Endothelial cell of umbilical vein (primary cell): Measurements from ENCODE around the gene FILIP1. TPM values are rescaled to one million over a fixed set of nuclear protein-coding genes. Genes with fewer than 3 reads are reported as not detected.

Experiments
- BruUV-seq: library from RNA; stranded (reverse); fragments of 400-500 nt; replicated peaks from 2 replicates; lab custom pipeline; 2021; lab: Mats Ljungman, UMichigan
- CTCF ChIA-PET: fragments of 300-600, 350-600 bp; sonication (Branson Sonifier 250); formaldehyde crosslinking; loops from one replicate; lab custom pipeline; 2021; ENCODE audit warnings: antibody characterized with exemption, inconsistent platforms; lab: Charles Lee
- POLR2A ChIA-PET: fragments of 300-600, 350-600 bp; sonication (Branson Sonifier 250); formaldehyde crosslinking; loops from one replicate; lab custom pipeline; 2021; ENCODE audit warnings: antibody characterized with exemption, inconsistent platforms; lab: Charles Lee
- DNase-seq: peaks from one replicate; pipeline ENCODE4 v3.0.0-alpha.2; 2011; ENCODE audit warnings: low read depth, low spot score
- FAIRE-seq: peaks from 2 replicates; lab custom pipeline; 2011; peaks lifted over from hg19 to GRCh38; lab: Jason Lieb, UNC
- H2AFZ ChIP-seq: 2 replicates; pipeline ENCODE4 v1.6.0; 2012; ENCODE audit warnings: low read depth, low read length, control low read depth, inconsistent platforms
- H3K27ac ChIP-seq: 2 replicates; pipeline ENCODE4 v1.5.1; 2011; ENCODE audit warnings: low read depth, mild to moderate bottlenecking, control low read depth, low read length, moderate library complexity; ENCODE audit not compliant: insufficient read depth
- H3K27me3 ChIP-seq, 2 experiments: 2 replicates each; pipeline versions ENCODE4 v1.6.0 to v1.6.1; 2011; ENCODE audit warnings: low read length in 2 of 2, mixed read lengths in 1 of 2; ENCODE audit not compliant: control insufficient read depth in 2 of 2, insufficient read depth in 2 of 2
- H3K36me3 ChIP-seq, 2 experiments: 2 replicates in 1 of 2; 3 replicates in 1 of 2; pipeline ENCODE4 v1.5.1; 2011; ENCODE audit warnings: low read length in 2 of 2, mild to moderate bottlenecking in 1 of 2, moderate library complexity in 1 of 2; ENCODE audit not compliant: control insufficient read depth in 2 of 2, insufficient read depth in 2 of 2; ENCODE audit errors: extremely low read depth in 1 of 2
- H3K4me1 ChIP-seq: 3 replicates; pipeline ENCODE4 v1.5.1; 2011; ENCODE audit warnings: mild to moderate bottlenecking, low read length; ENCODE audit not compliant: control insufficient read depth, insufficient read depth; ENCODE audit errors: extremely low read depth
- H3K4me2 ChIP-seq: 2 replicates; pipeline ENCODE4 v1.6.1; 2011; ENCODE audit warnings: low read length, control low read depth, mixed read lengths; ENCODE audit not compliant: insufficient read depth
- H3K4me3 ChIP-seq, 3 experiments: fragments of 200-600 bp in 1 of 3; sonication (generic), shearing (Covaris generic) in 1 of 3; replicated peaks in 1 of 3; 2 replicates each; pipeline ENCODE4 v1.5.1; 2011 to 2016; ENCODE audit warnings: control low read depth in 3 of 3, low read length in 3 of 3, mild to moderate bottlenecking in 2 of 3, inconsistent platforms in 1 of 3, low read depth in 1 of 3, moderate library complexity in 1 of 3; ENCODE audit not compliant: insufficient read depth in 1 of 3
- H3K79me2 ChIP-seq: 2 replicates; pipeline ENCODE4 v1.6.0; 2012; ENCODE audit warnings: low read length, inconsistent platforms; ENCODE audit not compliant: control insufficient read depth, insufficient read depth
- H3K9ac ChIP-seq: replicated peaks from 2 replicates; pipeline ENCODE3; 2011; ENCODE audit warnings: low read length, control low read depth; ENCODE audit not compliant: insufficient read depth; ENCODE audit errors: extremely low read depth
- H3K9me1 ChIP-seq: replicated peaks from 3 replicates; pipeline ENCODE4 v1.6.0; 2011; ENCODE audit warnings: mild to moderate bottlenecking, low read length; ENCODE audit not compliant: control insufficient read depth, insufficient read depth; ENCODE audit errors: extremely low read depth
- H3K9me3 ChIP-seq: replicated peaks from 2 replicates; pipeline ENCODE4 v1.5.1; 2012; ENCODE audit warnings: low read length, inconsistent platforms; ENCODE audit not compliant: control insufficient read depth, insufficient read depth
- H4K20me1 ChIP-seq: replicated peaks from 2 replicates; pipeline ENCODE3; 2011; ENCODE audit warnings: mild to moderate bottlenecking, low read length; ENCODE audit not compliant: control insufficient read depth, insufficient read depth; ENCODE audit errors: extremely low read depth
- EZH2 ChIP-seq: IDR thresholded peaks from 2 replicates; pipeline ENCODE4 v1.6.1; 2012; ENCODE audit warnings: borderline replicate concordance, low read depth, mild to moderate bottlenecking, moderate library complexity, low read length, inconsistent platforms; ENCODE audit not compliant: severe bottlenecking
- FOS ChIP-seq: IDR thresholded peaks from 2 replicates; pipeline ENCODE4 v1.6.1; 2011; ENCODE audit warnings: mild to moderate bottlenecking, low read length, moderate library complexity, borderline replicate concordance; ENCODE audit not compliant: insufficient read depth
- GATA2 ChIP-seq: IDR thresholded peaks from 2 replicates; pipeline ENCODE4 v1.7.0; 2011; ENCODE audit warnings: low read depth, mild to moderate bottlenecking, moderate library complexity, mixed read lengths, low read length; ENCODE audit not compliant: insufficient read length, insufficient read depth
- JUN ChIP-seq: IDR thresholded peaks from 2 replicates; pipeline ENCODE4 v1.6.1; 2011; ENCODE audit warnings: borderline replicate concordance, low read depth; ENCODE audit not compliant: insufficient read length, insufficient read depth
- MYC ChIP-seq: IDR thresholded peaks from one replicate; pipeline ENCODE4 v1.6.1; 2011; ENCODE audit warnings: mild to moderate bottlenecking, low read depth, low read length
- POLR2A ChIP-seq: IDR thresholded peaks from 2 replicates; pipeline ENCODE4 v1.6.1; 2012; ENCODE audit warnings: low read depth, mild to moderate bottlenecking, control low read depth, low read length
- POLR2AphosphoS5 ChIP-seq: IDR thresholded peaks from 2 replicates; pipeline ENCODE4 v1.6.1; 2012; ENCODE audit warnings: low read depth, mild to moderate bottlenecking, control low read depth, low read length, moderate library complexity; ENCODE audit not compliant: insufficient read depth
- dilution Hi-C: fragments of 300-500 bp; cut with MboI; formaldehyde crosslinking; loops from one replicate; pipeline ENCODE4 v1.15.0; 2019; ENCODE audit warnings: low sequenced_read_pairs; ENCODE audit not compliant: extremely low pct_ligation_motif_present
- intact Hi-C: fragments of 100-400 bp; cut with micrococcal nuclease; formaldehyde crosslinking; loops from one replicate; pipeline ENCODE4 v1.10.0; 2022
- polyA plus RNA-seq, 4 experiments: library from polyadenylated mRNA; depleted of rRNA in 3 of 4; stranded (reverse) in 3 of 4; unstranded in 1 of 4; fragments of >200 nt; gene quantifications; 2 replicates each; pipeline versions ENCODE4 v1.2.1 to v1.2.3, GENCODE V29; 2011 to 2012; ENCODE audit warnings: missing spikeins in 1 of 4
- total RNA-seq: library from RNA; stranded (reverse); gene quantifications from 2 replicates; pipeline ENCODE4 v1.2.3, GENCODE V29; 2021
- TF ChIP-seq, protein P1 (sequence below): IDR thresholded peaks from 2 replicates; pipeline ENCODE4 v1.6.1; 2011; ENCODE audit not compliant: insufficient read depth, insufficient read length
- TF ChIP-seq, protein P2 (sequence below), 2 donors: IDR thresholded peaks; 1 replicate in 1 of 2; 2 replicates in 1 of 2; pipeline ENCODE4 v1.5.1; 2011; ENCODE audit warnings: low read length in 2 of 2, mild to moderate bottlenecking in 2 of 2, moderate library complexity in 2 of 2, control low read depth in 1 of 2, inconsistent platforms in 1 of 2, low read depth in 1 of 2; ENCODE audit not compliant: insufficient read depth in 1 of 2; ENCODE audit errors: extremely low read depth in 1 of 2

FILIP1 gene
- total and polyA plus RNA-seq, 2 donors (not counting 3 experiments of a cell fraction or from before 2014, with no cell fraction given), result 2.8 to 13.7 TPM

DNA sequence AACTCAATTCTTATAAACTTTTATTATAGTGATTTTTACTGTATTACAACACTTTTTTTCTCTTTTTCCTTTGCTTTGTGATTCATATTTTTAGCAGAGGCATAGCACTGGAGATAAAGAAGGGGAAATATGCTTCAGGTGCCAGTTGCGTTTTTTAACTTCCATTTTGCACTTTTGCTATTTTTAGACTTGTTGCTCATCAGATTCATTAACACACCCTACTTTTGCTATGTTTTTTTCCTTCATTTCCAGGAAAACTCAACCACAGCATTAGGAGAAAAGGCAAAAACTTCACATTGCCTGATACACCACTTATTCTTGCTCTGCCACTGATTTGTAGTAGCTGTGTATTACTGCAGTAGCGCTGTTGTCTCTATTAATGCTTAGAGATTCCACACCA is 201.0 kb downstream of the FILIP1 start:
- POLR2A ChIA-PET, result no interaction called here
- Histone ChIP-seq H3K9me1 (no peaks in the 10 kb centered on the region), H3K4me2 (no peak overlapping the region), H3K27me3 (no peaks in the 10 kb centered on the region), H4K20me1 (no peaks in the 10 kb centered on the region), H3K4me1 (no peaks in the 10 kb centered on the region), H3K9me3 (no peaks in the 10 kb centered on the region), H3K9ac (no peak overlapping the region), H3K79me2 (no peaks in the 10 kb centered on the region), H3K27ac (no peak overlapping the region), H2AFZ (no peak overlapping the region), H3K4me3 (no peak overlapping the region), H3K36me3 (no peaks in the 10 kb centered on the region)
- DNase-seq (no peak), FAIRE-seq (no peak)
- no TSS peak for BruUV-seq
- CTCF ChIA-PET, result no interaction called here
- dilution Hi-C loops (no loop called here), intact Hi-C loops (no loop called here)
- no peak for TF ChIP-seq POLR2A
- TF ChIP-seq, protein P1, sequence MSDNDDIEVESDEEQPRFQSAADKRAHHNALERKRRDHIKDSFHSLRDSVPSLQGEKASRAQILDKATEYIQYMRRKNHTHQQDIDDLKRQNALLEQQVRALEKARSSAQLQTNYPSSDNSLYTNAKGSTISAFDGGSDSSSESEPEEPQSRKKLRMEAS, result no peak
- TF ChIP-seq, protein P2, sequence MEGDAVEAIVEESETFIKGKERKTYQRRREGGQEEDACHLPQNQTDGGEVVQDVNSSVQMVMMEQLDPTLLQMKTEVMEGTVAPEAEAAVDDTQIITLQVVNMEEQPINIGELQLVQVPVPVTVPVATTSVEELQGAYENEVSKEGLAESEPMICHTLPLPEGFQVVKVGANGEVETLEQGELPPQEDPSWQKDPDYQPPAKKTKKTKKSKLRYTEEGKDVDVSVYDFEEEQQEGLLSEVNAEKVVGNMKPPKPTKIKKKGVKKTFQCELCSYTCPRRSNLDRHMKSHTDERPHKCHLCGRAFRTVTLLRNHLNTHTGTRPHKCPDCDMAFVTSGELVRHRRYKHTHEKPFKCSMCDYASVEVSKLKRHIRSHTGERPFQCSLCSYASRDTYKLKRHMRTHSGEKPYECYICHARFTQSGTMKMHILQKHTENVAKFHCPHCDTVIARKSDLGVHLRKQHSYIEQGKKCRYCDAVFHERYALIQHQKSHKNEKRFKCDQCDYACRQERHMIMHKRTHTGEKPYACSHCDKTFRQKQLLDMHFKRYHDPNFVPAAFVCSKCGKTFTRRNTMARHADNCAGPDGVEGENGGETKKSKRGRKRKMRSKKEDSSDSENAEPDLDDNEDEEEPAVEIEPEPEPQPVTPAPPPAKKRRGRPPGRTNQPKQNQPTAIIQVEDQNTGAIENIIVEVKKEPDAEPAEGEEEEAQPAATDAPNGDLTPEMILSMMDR (IDR thresholded peaks at IDR 0.05; ENCODE audit: extremely low read depth in 1 of 2, insufficient read depth in 1 of 2, low read depth in 1 of 2, low read length in 2 of 2), result no peak
- no peak for TF ChIP-seq JUN
- no peak for TF ChIP-seq GATA2

DNA sequence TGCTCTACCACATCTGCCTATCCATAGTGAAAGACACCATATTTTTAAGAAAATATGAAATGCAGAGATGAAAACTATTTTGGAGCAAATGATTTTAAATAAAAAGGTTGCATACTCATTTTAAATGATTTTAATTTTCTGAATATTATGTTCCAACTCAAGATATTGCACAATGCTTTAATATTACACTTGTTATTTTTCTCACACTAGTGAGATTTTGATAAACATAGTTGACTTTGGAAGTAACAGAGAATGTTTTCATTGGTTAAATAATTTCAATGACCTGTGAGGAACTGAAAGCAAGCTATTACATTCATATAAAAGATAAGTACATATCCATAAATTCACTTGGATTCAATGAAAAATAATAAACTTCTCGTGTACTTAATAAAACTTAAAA is 201.9 kb downstream of the FILIP1 start:
- Histone ChIP-seq H4K20me1 (no peaks in the 10 kb centered on the region), H2AFZ (no peak overlapping the region), H3K27me3 (no peaks in the 10 kb centered on the region), H3K4me1 (no peaks in the 10 kb centered on the region), H3K79me2 (no peaks in the 10 kb centered on the region), H3K27ac (no peak overlapping the region), H3K9me3 (no peaks in the 10 kb centered on the region), H3K9ac (no peak overlapping the region), H3K36me3 (no peaks in the 10 kb centered on the region), H3K4me2 (no peak overlapping the region), H3K9me1 (no peaks in the 10 kb centered on the region), H3K4me3 (no peak overlapping the region)
- ChIA-PET CTCF (no interaction called here), POLR2A (no interaction called here)
- DNase-seq (no peak), FAIRE-seq (no peak)
- no TSS peak for BruUV-seq
- TF ChIP-seq EZH2 (no peak), MYC (no peak), GATA2 (no peak), POLR2A (no peak), JUN (no peak), FOS (no peak), POLR2AphosphoS5 (no peak)
- TF ChIP-seq, protein P2 (IDR thresholded peaks at IDR 0.05; ENCODE audit: extremely low read depth in 1 of 2, insufficient read depth in 1 of 2, low read depth in 1 of 2, low read length in 2 of 2), result no peak
- TF ChIP-seq, protein P1, result no peak
- dilution Hi-C loops, result no loop called here
- intact Hi-C loops, result no loop called here
